K562 (cell line): ENCODE measurements around the gene GNB2. TPM values are rescaled to one million over a fixed set of nuclear protein-coding genes. Genes with fewer than 3 reads are reported as not detected.

Experiments used
- ATAC-seq: fragments of 200-7000 bp; cut with Tn5 transposase; 3 replicates; pipeline ENCODE4 v1.9.1; 2020; ENCODE audit warnings: moderate library complexity
- BruUV-seq: library from RNA; stranded (reverse); fragments of 400-500 nt; replicated peaks from 2 replicates; lab custom pipeline; 2021; lab: Mats Ljungman, UMichigan
- CTCF ChIA-PET: fragments of 300-600 bp; formaldehyde crosslinking; extraction: SDS; loops from one replicate; lab custom pipeline; 2021; ENCODE audit warnings: low intra/inter-chr PET ratio; lab: Yijun Ruan, JAX
- POLR2A ChIA-PET: fragments of 300-600, 350-650 bp; sonication (Branson Sonifier 250); formaldehyde crosslinking; extraction: SDS; loops from one replicate; lab custom pipeline; 2021; ENCODE audit warnings: antibody characterized with exemption, inconsistent platforms; lab: Yijun Ruan, JAX
- DNase-seq, 4 experiments: peaks; one replicate each; pipeline versions ENCODE4 v3.0.0 to v3.0.0-alpha.2; 2011 to 2018; ENCODE audit warnings: low spot score in 3 of 4, mixed read lengths in 3 of 4; ENCODE audit errors: extremely low read depth in 1 of 4
- FAIRE-seq: peaks from 2 replicates; lab custom pipeline; 2011; peaks lifted over from hg19 to GRCh38; lab: Jason Lieb, UNC
- H2AFZ ChIP-seq: 2 replicates; pipeline ENCODE4 v1.6.0; 2011; ENCODE audit warnings: low read depth, low read length, control low read depth, inconsistent platforms
- H3K27ac ChIP-seq: fragments of 200-600 bp; 3 replicates; pipeline ENCODE4 v1.8.0; 2011; ENCODE audit warnings: low read depth, mild to moderate bottlenecking, control low read depth, inconsistent platforms, low read length, moderate library complexity, mixed read lengths; ENCODE audit errors: extremely low read depth
- H3K27me3 ChIP-seq, 2 experiments: fragments of 300-600 bp in 1 of 2; 2 replicates in 1 of 2; 3 replicates in 1 of 2; pipeline versions ENCODE4 v1.6.0 to v1.8.0; 2011; ENCODE audit warnings: inconsistent platforms in 2 of 2, low read length in 2 of 2, mild to moderate bottlenecking in 1 of 2, mixed read lengths in 1 of 2, moderate library complexity in 1 of 2; ENCODE audit not compliant: control insufficient read depth in 2 of 2, insufficient read depth in 2 of 2
- H3K36me3 ChIP-seq: fragments of 300-600 bp; 3 replicates; pipeline ENCODE4 v1.8.0; 2011; ENCODE audit warnings: mild to moderate bottlenecking, low read length, inconsistent platforms; ENCODE audit not compliant: control insufficient read depth, insufficient read depth
- H3K4me1 ChIP-seq, 2 experiments: fragments of 200-600 bp in 1 of 2; replicated peaks in 1 of 2; 2 replicates in 1 of 2; 3 replicates in 1 of 2; pipeline versions ENCODE4 v1.5.1 to v1.8.0; 2011; ENCODE audit warnings: inconsistent platforms in 2 of 2, low read length in 2 of 2, mild to moderate bottlenecking in 1 of 2, mixed read lengths in 1 of 2, moderate library complexity in 1 of 2; ENCODE audit not compliant: control insufficient read depth in 2 of 2, insufficient read depth in 2 of 2
- H3K4me2 ChIP-seq: 2 replicates; pipeline ENCODE4 v1.6.1; 2011; ENCODE audit warnings: low read length, control low read depth, inconsistent platforms, mixed read lengths; ENCODE audit not compliant: insufficient read depth
- H3K4me3 ChIP-seq: fragments of 200-600 bp; sonication (generic), shearing (Covaris generic); 2 replicates; pipeline ENCODE4 v1.5.1; 2016; ENCODE audit warnings: control low read depth, inconsistent platforms
- H3K79me2 ChIP-seq: fragments of 200-600 bp; 3 replicates; pipeline ENCODE4 v1.8.0; 2011; ENCODE audit warnings: low read length, inconsistent platforms; ENCODE audit not compliant: control insufficient read depth, insufficient read depth
- H3K9ac ChIP-seq, 2 experiments: 2 replicates each; pipeline versions ENCODE4 v1.6.0 to v1.6.1; 2011; ENCODE audit warnings: low read depth in 2 of 2, low read length in 2 of 2, control low read depth in 1 of 2, inconsistent platforms in 1 of 2, mild to moderate bottlenecking in 1 of 2, mixed read lengths in 1 of 2; ENCODE audit not compliant: insufficient read depth in 1 of 2
- H3K9me1 ChIP-seq: one replicate; pipeline ENCODE4 v1.6.0; 2011; ENCODE audit warnings: inconsistent platforms, mild to moderate bottlenecking, low read length, moderate library complexity; ENCODE audit not compliant: control insufficient read depth, insufficient read depth
- H3K9me3 ChIP-seq: replicated peaks from 2 replicates; pipeline ENCODE4 v1.5.1; 2011; ENCODE audit warnings: low read depth, low read length, inconsistent platforms; ENCODE audit not compliant: control insufficient read depth, insufficient read depth
- H4K20me1 ChIP-seq: replicated peaks from 2 replicates; pipeline ENCODE4 v1.6.1; 2011; ENCODE audit warnings: low read length, inconsistent platforms, mixed read lengths; ENCODE audit not compliant: control insufficient read depth, insufficient read depth
- BDP1 ChIP-seq: IDR thresholded peaks from 3 replicates; pipeline ENCODE4 v1.6.1; 2011; ENCODE audit not compliant: insufficient read length, insufficient read depth
- BMI1 ChIP-seq: fragments of 150-350 bp; IDR thresholded peaks from 2 replicates; pipeline ENCODE4 v1.6.1; 2014; ENCODE audit warnings: low read length
- DDX20 ChIP-seq: fragments of 450-650 bp; IDR thresholded peaks from 2 replicates; pipeline ENCODE4 v1.6.1; 2016; ENCODE audit warnings: missing genetic modification characterization, low read depth, mild to moderate bottlenecking, missing compliant biosample characterization, moderate library complexity
- DPF2 ChIP-seq: fragments of 450-650 bp; IDR thresholded peaks from 2 replicates; pipeline ENCODE4 v1.6.1; 2016
- ELF1 ChIP-seq: fragments of 200-800 bp; sonication (Bioruptor generic); IDR thresholded peaks from 2 replicates; pipeline ENCODE4 v1.6.1; 2016; ENCODE audit warnings: missing genetic modification characterization, missing compliant biosample characterization
- FOSL1 ChIP-seq: fragments of 200-800 bp; sonication (Bioruptor generic); conservative IDR thresholded peaks from 2 replicates; pipeline ENCODE4 v1.6.1; 2016; ENCODE audit warnings: missing genetic modification characterization, missing compliant biosample characterization
- GATAD2A ChIP-seq: fragments of 450-650 bp; IDR thresholded peaks from 2 replicates; pipeline ENCODE4 v1.6.1; 2017
- KDM5B ChIP-seq: fragments of 200-600 bp; sonication (generic); IDR thresholded peaks from 2 replicates; pipeline ENCODE4 v1.6.1; 2012; ENCODE audit warnings: low read depth, mild to moderate bottlenecking, moderate library complexity, low read length, control low read depth, inconsistent platforms; ENCODE audit not compliant: insufficient replicate concordance
- NR2C2 ChIP-seq, 2 experiments: fragments of 200-800 bp in 1 of 2; sonication (Bioruptor generic) in 1 of 2; sonication (generic) in 1 of 2; formaldehyde crosslinking in 1 of 2; IDR thresholded peaks; 2 replicates each; pipeline versions ENCODE4 v1.6.1 to v1.8.0; 2016 to 2022; ENCODE audit warnings: mild to moderate bottlenecking in 1 of 2, missing compliant biosample characterization in 1 of 2, missing genetic modification characterization in 1 of 2, missing genetic modification reagents in 1 of 2
- NR2F6 ChIP-seq: fragments of 450-650 bp; formaldehyde crosslinking; IDR thresholded peaks from 2 replicates; pipeline ENCODE4 v1.4.0; 2020; ENCODE audit warnings: mild to moderate bottlenecking
- NRF1 ChIP-seq, 2 experiments: fragments of 450-650 bp; IDR thresholded peaks in 1 of 2; conservative IDR thresholded peaks in 1 of 2; 2 replicates each; pipeline ENCODE4 v1.6.1; 2014; ENCODE audit warnings: mild to moderate bottlenecking in 2 of 2
- RBBP5 ChIP-seq: fragments of 200-600 bp; sonication (generic); IDR thresholded peaks from 2 replicates; pipeline ENCODE4 v1.6.1; 2012; ENCODE audit warnings: borderline replicate concordance, mild to moderate bottlenecking, low read length, control low read depth, inconsistent platforms; ENCODE audit not compliant: insufficient read depth, poor library complexity, severe bottlenecking
- SNRNP70 ChIP-seq: fragments of 200-400 bp; formaldehyde crosslinking; optimal IDR thresholded peaks from 2 replicates; pipeline ENCODE3; 2017; ENCODE audit warnings: low read depth, low read length
- WHSC1 ChIP-seq: IDR thresholded peaks from one replicate; pipeline ENCODE4 v1.6.1; 2012; ENCODE audit warnings: low read length, control low read depth, inconsistent platforms
- ZFPM2 ChIP-seq: fragments of 250-450 bp; sonication (Bioruptor Pico); IDR thresholded peaks from 2 replicates; pipeline ENCODE4 v1.5.1; 2022; ENCODE audit warnings: mild to moderate bottlenecking
- ZNF174 ChIP-seq: fragments of 250-450 bp; sonication (Bioruptor Pico); IDR thresholded peaks from 2 replicates; pipeline ENCODE4 v1.4.0; 2020; ENCODE audit warnings: mild to moderate bottlenecking
- ZNF707 ChIP-seq: fragments of 250-450 bp; sonication (Bioruptor Pico); conservative IDR thresholded peaks from 2 replicates; pipeline ENCODE4 v1.8.0; 2022; ENCODE audit warnings: inconsistent platforms, mild to moderate bottlenecking, moderate library complexity
- ZNF75A ChIP-seq: fragments of 450-650 bp; formaldehyde crosslinking; IDR thresholded peaks from 2 replicates; pipeline ENCODE4 v1.4.0; 2020; ENCODE audit warnings: mild to moderate bottlenecking
- WGBS: fragments of 100-300 bp; shearing (Covaris generic); methylation state at CpG from one replicate; pipeline ENCODE4 v1.1.6; 2016; ENCODE audit warnings: low coverage, mixed read lengths; ENCODE audit not compliant: insufficient coverage; ENCODE audit errors: missing lambda C conversion rate; 5-methylcytosine and 5-hydroxymethylcytosine counted together
- in situ Hi-C: fragments of 300-500 bp; cut with MboI; formaldehyde crosslinking; loops from 4 replicates; pipeline ENCODE4 v1.15.0; 2018; ENCODE audit warnings: inconsistent platforms, mixed read lengths
- intact Hi-C: fragments of 100-400 bp; cut with micrococcal nuclease; formaldehyde crosslinking; loops from 2 replicates; pipeline ENCODE4 v1.14.2; 2022
- polyA plus RNA-seq, 8 experiments: library from polyadenylated mRNA; depleted of rRNA in 4 of 8; stranded (reverse) in 5 of 8; unstranded in 3 of 8; fragments of >200 nt; fragmentation: Nextera tagmentation in 2 of 8; fragmentation: Illumina TruSeq in 1 of 8; extraction: Ambion mirVana in 2 of 8; extraction: Trizol in 1 of 8; gene quantifications; 2 replicates each; pipeline versions ENCODE4 v1.2.1 to v1.2.3, GENCODE V29; 2011 to 2014; ENCODE audit warnings: inconsistent platforms in 1 of 8, missing spikeins in 1 of 8
- total RNA-seq, 7 experiments: library from RNA; depleted of rRNA in 6 of 7; stranded (reverse); fragments of >200 nt in 6 of 7; fragmentation: Illumina TruSeq in 2 of 7; extraction: Trizol in 2 of 7; gene quantifications; 2 replicates each; pipeline versions ENCODE4 v1.2.1 to v1.2.3, GENCODE V29; 2011 to 2021; ENCODE audit warnings: low replicate concordance in 1 of 7
- TF ChIP-seq, protein P1 (sequence below): fragments of 250-450 bp; sonication (Bioruptor Pico); IDR thresholded peaks from 2 replicates; pipeline ENCODE4 v1.8.0; 2021; ENCODE audit warnings: borderline replicate concordance, mild to moderate bottlenecking, moderate library complexity; ENCODE audit not compliant: poor library complexity, severe bottlenecking
- TF ChIP-seq, protein P2 (sequence below): fragments of 450-650 bp; IDR thresholded peaks from 2 replicates; pipeline ENCODE4 v1.7.0; 2016; ENCODE audit warnings: borderline replicate concordance

The GNB2 gene
- total and polyA plus RNA-seq, 9 of the 15 experiments (the other 6 are each of a cell fraction or from before 2014, with no cell fraction given): 0.65 to 320 (median 104) TPM

DNA sequence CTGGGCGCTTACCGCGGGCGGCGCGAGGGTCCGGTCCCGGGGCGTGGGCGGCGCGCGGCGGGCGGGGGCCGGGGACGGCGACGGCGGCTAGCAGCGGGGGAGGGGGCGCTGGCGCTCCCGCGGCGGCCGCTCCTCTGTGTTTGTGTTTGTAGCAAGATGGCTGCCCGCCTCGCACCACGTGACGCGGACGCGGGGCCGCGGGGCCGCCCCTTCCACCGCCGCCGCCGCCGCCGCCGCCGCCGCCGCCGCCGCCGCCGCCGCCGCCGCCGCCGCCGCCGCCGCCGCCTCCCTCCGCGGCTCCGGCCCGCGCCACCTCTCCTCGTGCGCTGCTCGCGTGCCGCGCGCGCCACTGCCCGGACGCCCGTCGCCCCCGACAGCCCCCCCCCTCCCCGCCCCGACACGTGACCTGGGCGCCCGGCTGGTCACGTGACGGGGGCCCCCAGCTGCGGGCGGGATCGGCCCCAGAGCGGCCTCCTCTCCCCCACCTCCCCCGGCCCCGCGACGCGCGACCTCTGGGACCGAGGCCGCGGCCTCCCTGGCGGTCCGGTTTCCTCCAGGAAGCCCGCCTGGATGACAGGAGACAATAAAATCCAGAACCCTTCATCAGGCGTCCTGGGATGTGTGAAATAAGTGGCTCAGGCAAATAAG lies 20.7 kb downstream of the GNB2 start, which contains the start of gene GIGYF1:
TSS of gene GIGYF1 (minus strand) at position 153 of the 648 bp plus-strand sequence. CDS start 6,012 bp downstream, outside the sequence.
- in situ Hi-C loops: no loop called here
- peak within 1 kb of the TSS; percentile 90 to 99 for H3K9ac ChIP-seq
- no peaks in the 10 kb centered on the region for H3K9me3 ChIP-seq
- H3K4me2 ChIP-seq: peak within 1 kb of the TSS; percentile 92
- CTCF ChIA-PET: interaction anchor here (0.6 to 1.0 kb wide), 2 partner anchors 11 to 171 kb away, joined by 3 to 8 read pairs; no protein-coding TSS in a partner anchor
- peaks cover 17 to 46% of the 10 kb centered on the region in 2 experiments for H3K4me1 ChIP-seq
- intact Hi-C loops: loop anchor here (5.0 kb wide), 2 partner anchors 52 to 158 kb away; partner anchors contain the start of genes SLC12A9 and TFR2
- BruUV-seq: no TSS peak
- peak; percentile 89 to 99 (median 99) for DNase-seq
- ATAC-seq: peak; percentile 51
- H3K27ac ChIP-seq: peak within 1 kb of the TSS; percentile 86
- H2AFZ ChIP-seq: peak within 1 kb of the TSS; percentile 92
- FAIRE-seq: no peak
- peaks cover 45% of the 10 kb centered on the region for H3K79me2 ChIP-seq
- peaks cover 0 to 1% of the 10 kb centered on the region in 2 experiments; a peak in 2 of 5 replicates for H3K27me3 ChIP-seq
- POLR2A ChIA-PET: interaction anchor here (0.8 to 2.5 kb wide), 4 partner anchors 9 to 148 kb away, joined by 3 to 7 read pairs (median 5); partner anchors contain the start of gene POP7
- peak within 1 kb of the TSS; percentile 92 for H3K4me3 ChIP-seq
- H3K36me3 ChIP-seq: peaks cover 19% of the 10 kb centered on the region; the same call in 2 of the 3 replicates
- no peaks in the 10 kb centered on the region for H3K9me1 ChIP-seq
- WGBS: 1% methylated on average over 13 of the region's 102 CpGs
- H4K20me1 ChIP-seq: peaks cover 16% of the 10 kb centered on the region
- TF ChIP-seq ELF1 (tag): no peak
- no peak for TF ChIP-seq NR2F6 (CRISPR knock-in tag)
- TF ChIP-seq GATAD2A: no peak
- TF ChIP-seq NR2C2 (CRISPR knock-in tag; IDR thresholded peaks at IDR 0.05): no peak
- peak; percentile 58; the same call in 1 of the 2 replicates for TF ChIP-seq NR2C2 (tag; IDR thresholded peaks at IDR 0.05)
- TF ChIP-seq DDX20: no peak
- TF ChIP-seq WHSC1: no peak
- TF ChIP-seq ZFPM2: no peak
- TF ChIP-seq BDP1: no peak
- no peak for TF ChIP-seq ZNF707
- no peak for TF ChIP-seq ZNF75A (CRISPR knock-in tag)
- TF ChIP-seq SNRNP70: no peak
- no peak for TF ChIP-seq NRF1 (conservative IDR thresholded peaks at IDR 0.05 in 1 of 2, IDR thresholded peaks at IDR 0.05 in 1 of 2)
- peak; percentile 6 for TF ChIP-seq KDM5B
- TF ChIP-seq, protein P1, sequence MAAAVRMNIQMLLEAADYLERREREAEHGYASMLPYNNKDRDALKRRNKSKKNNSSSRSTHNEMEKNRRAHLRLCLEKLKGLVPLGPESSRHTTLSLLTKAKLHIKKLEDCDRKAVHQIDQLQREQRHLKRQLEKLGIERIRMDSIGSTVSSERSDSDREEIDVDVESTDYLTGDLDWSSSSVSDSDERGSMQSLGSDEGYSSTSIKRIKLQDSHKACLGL (CRISPR knock-in tag): no peak
- TF ChIP-seq, protein P2, sequence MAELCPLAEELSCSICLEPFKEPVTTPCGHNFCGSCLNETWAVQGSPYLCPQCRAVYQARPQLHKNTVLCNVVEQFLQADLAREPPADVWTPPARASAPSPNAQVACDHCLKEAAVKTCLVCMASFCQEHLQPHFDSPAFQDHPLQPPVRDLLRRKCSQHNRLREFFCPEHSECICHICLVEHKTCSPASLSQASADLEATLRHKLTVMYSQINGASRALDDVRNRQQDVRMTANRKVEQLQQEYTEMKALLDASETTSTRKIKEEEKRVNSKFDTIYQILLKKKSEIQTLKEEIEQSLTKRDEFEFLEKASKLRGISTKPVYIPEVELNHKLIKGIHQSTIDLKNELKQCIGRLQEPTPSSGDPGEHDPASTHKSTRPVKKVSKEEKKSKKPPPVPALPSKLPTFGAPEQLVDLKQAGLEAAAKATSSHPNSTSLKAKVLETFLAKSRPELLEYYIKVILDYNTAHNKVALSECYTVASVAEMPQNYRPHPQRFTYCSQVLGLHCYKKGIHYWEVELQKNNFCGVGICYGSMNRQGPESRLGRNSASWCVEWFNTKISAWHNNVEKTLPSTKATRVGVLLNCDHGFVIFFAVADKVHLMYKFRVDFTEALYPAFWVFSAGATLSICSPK: no peak
- TF ChIP-seq DPF2: 0 out of 2 replicates have a peak, but pooled peaks have one; percentile 34
- TF ChIP-seq FOSL1 (tag): 0 out of 2 replicates have a peak, but pooled peaks have one; percentile 48
- TF ChIP-seq RBBP5: no peak
- TF ChIP-seq ZNF174 (CRISPR knock-in tag): no peak
- no peak for TF ChIP-seq BMI1
